Upper lobe of right lung (tissue), 1 donor: ENCODE results near the gene ECEL1. TPM values are rescaled to one million over a fixed set of nuclear protein-coding genes. Genes with fewer than 3 reads are reported as not detected.

Source experiments
- ATAC-seq: fragments of 200-7000 bp; cut with Tn5 transposase; one replicate; pipeline ENCODE4 v1.9.1; 2020; ENCODE audit warnings: mild to moderate bottlenecking, moderate library complexity
- DNase-seq: peaks from one replicate; pipeline ENCODE4 v3.0.0-alpha.2; 2020
- H3K27ac ChIP-seq: fragments of 200-600 bp; one replicate; pipeline ENCODE4 v1.8.0; 2022
- H3K27me3 ChIP-seq: fragments of 200-600 bp; one replicate; pipeline ENCODE4 v1.8.0; 2022; ENCODE audit warnings: mild to moderate bottlenecking
- H3K36me3 ChIP-seq: fragments of 200-600 bp; one replicate; pipeline ENCODE4 v1.8.0; 2022
- H3K4me1 ChIP-seq: fragments of 200-600 bp; one replicate; pipeline ENCODE4 v1.8.0; 2022
- H3K4me3 ChIP-seq: fragments of 200-600 bp; one replicate; pipeline ENCODE4 v1.8.0; 2022; ENCODE audit warnings: mild to moderate bottlenecking
- H3K9me3 ChIP-seq: fragments of 200-600 bp; one replicate; pipeline ENCODE4 v1.8.0; 2022
- intact Hi-C: fragments of 100-400 bp; cut with DNase I; formaldehyde crosslinking; loops from one replicate; pipeline ENCODE4 v1.11.0; 2022
- total RNA-seq: library from RNA; stranded (reverse); fragmentation: NEBNext Ultra II Directional; extraction: Animal tissue kit (Norgen Biotek cat#: 25700); gene quantifications from one replicate; pipeline ENCODE4 v1.2.1, GENCODE V29; 2021
- TF ChIP-seq, protein P1 (sequence below): fragments of 200-600 bp; IDR thresholded peaks from one replicate; pipeline ENCODE4 v1.8.0; 2022; ENCODE audit warnings: antibody characterized with exemption
- donor health status: DM: no; HTN: yes; CAD: no; lungs with severe emphysema.

Gene ECEL1
- total RNA-seq, 1 donor from 2014 or later = not detected

DNA sequence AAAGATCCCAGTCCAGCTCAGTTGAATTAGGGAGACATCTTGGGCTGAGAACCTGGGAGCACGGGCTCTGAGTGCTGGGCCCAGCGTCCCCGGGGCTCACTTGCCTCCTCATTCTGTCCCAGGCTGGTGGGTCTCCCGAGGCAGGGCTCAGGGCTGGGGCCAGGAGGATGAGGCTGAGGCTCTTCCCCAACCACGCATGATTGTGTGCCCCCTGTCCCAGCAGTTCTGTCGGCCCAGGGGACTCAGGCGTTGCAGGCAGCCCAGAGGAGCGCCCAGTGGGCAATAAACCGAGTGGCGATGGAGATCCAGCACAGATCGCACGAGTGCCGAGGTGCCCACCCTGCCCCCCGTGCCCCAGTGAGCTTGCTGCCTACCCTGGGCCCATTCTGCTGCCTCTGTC lies 33.5 kb upstream of the ECEL1 start:
- peaks cover 15% of the 10 kb centered on the region for H3K4me1 ChIP-seq
- no peaks in the 10 kb centered on the region for H3K9me3 ChIP-seq
- ATAC-seq = no peak
- DNase-seq = no peak
- H3K27ac ChIP-seq = no peak overlapping the region
- intact Hi-C loops = loop anchor here (10.0 kb wide), 1 partner anchor 616 kb away; no protein-coding TSS in a partner anchor
- H3K27me3 ChIP-seq = peaks cover 62% of the 10 kb centered on the region
- TF ChIP-seq, protein P1, sequence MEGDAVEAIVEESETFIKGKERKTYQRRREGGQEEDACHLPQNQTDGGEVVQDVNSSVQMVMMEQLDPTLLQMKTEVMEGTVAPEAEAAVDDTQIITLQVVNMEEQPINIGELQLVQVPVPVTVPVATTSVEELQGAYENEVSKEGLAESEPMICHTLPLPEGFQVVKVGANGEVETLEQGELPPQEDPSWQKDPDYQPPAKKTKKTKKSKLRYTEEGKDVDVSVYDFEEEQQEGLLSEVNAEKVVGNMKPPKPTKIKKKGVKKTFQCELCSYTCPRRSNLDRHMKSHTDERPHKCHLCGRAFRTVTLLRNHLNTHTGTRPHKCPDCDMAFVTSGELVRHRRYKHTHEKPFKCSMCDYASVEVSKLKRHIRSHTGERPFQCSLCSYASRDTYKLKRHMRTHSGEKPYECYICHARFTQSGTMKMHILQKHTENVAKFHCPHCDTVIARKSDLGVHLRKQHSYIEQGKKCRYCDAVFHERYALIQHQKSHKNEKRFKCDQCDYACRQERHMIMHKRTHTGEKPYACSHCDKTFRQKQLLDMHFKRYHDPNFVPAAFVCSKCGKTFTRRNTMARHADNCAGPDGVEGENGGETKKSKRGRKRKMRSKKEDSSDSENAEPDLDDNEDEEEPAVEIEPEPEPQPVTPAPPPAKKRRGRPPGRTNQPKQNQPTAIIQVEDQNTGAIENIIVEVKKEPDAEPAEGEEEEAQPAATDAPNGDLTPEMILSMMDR = no peak
- no peak overlapping the region for H3K4me3 ChIP-seq
- no peaks in the 10 kb centered on the region for H3K36me3 ChIP-seq

DNA sequence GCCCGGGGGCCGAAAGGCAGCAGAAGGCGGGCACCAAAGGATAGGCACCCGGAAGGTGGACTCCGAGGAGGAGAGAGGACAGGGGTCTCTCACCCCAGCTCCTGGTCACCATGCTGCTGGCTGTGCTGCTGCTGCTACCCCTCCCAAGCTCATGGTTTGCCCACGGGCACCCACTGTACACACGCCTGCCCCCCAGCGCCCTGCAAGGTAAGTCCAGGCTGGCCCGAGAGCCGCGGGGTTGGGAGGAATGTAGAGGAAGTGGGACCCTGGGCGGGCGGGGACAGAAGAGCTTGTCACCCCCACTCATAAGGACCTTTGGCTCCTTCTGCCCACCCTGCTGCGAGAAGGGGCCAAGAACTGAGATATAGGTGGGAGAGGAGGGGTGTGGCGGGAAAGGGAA lies 32.9 kb upstream of the ECEL1 start:
- peaks cover 58% of the 10 kb centered on the region for H3K27me3 ChIP-seq
- H3K36me3 ChIP-seq = no peaks in the 10 kb centered on the region
- TF ChIP-seq, protein P1 = no peak
- no peaks in the 10 kb centered on the region for H3K9me3 ChIP-seq
- ATAC-seq (no peak), DNase-seq (no peak)
- H3K27ac ChIP-seq = no peak overlapping the region
- peaks cover 15% of the 10 kb centered on the region for H3K4me1 ChIP-seq
- H3K4me3 ChIP-seq = no peak overlapping the region
- intact Hi-C loops = loop anchor here (10.0 kb wide), 1 partner anchor 616 kb away; no protein-coding TSS in a partner anchor

DNA sequence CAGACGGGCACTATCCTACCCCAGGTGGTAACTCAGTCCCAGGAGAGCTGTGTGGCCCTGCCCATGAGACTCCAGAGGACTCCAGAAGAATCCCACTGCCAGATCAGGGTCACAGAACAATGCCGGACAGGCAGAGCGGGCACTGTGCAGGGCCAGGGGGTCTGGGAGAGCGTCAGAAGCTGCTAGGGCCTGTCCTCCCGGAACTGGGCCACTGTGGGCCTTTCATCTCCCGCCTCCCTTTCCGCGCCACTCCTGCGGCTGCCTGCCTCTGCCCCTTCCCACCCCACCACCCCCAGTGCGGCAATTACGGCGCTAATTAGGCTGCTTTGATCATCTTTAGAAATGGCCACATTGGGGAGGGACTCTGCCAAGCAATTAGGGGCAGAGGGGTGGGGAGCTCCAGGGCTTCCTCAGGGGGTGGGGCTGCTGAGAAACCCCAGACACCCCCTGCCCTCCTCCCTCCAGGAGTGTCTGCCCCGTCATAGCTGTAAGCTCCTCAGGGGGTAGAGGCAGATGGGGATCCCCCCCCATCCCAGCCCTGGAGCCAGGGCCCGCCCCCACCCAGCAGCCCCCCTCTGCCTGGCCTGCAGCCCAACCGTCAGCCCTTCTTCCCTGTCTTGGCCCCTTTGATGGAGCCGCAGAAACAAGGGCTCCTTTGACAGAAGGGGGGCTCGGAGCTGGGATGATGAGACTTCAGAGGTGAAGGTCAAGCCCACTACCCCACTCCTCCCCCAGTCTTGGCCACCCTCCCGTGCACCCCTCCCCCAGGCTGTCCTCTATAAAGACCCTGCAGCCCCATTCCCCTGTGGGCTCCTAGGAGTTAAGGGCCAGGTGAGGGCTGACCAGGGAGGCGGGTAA lies 32.2 kb upstream of the ECEL1 start, which contains the start of gene PRSS56:
Gene PRSS56, plus strand, starts transcription at position 808 of the 858 bp plus-strand sequence. CDS start 211 bp downstream, outside the sequence.
- Histone ChIP-seq H3K9me3 (no peaks in the 10 kb centered on the region), H3K27me3 (peaks cover 51% of the 10 kb centered on the region), H3K4me3 (no peak within 1 kb of the TSS), H3K27ac (no peak within 1 kb of the TSS), H3K36me3 (no peaks in the 10 kb centered on the region), H3K4me1 (peaks cover 15% of the 10 kb centered on the region)
- TF ChIP-seq, protein P1 = no peak
- intact Hi-C loops = loop anchor here (10.0 kb wide), 1 partner anchor 615 kb away; no protein-coding TSS in a partner anchor
- ATAC-seq = no peak
- DNase-seq = no peak

DNA sequence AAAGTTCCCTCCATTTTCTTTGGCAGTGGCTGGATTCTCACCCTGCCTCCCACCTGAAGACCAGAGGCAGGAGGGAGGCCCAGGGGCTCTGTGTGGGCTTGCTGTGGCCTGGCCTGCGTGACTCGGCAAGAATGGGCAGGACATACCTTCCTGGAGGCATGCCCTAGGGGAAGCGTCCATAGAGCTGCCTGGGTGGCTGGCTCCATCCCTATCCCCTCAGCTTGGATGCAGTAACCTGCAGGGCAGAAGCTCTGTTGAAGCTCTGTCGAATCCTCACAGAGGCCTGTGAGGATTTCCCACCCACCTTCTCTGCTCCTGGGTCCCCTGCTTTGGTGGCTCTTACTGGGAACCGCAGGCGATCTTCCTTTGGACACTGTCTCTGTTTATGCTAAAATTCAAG lies 31.2 kb upstream of the ECEL1 start:
- ATAC-seq (no peak), DNase-seq (no peak)
- no peak overlapping the region for H3K4me3 ChIP-seq
- peaks cover 9% of the 10 kb centered on the region for H3K4me1 ChIP-seq
- H3K27me3 ChIP-seq = peaks cover 41% of the 10 kb centered on the region
- no peaks in the 10 kb centered on the region for H3K36me3 ChIP-seq
- no peaks in the 10 kb centered on the region for H3K9me3 ChIP-seq
- intact Hi-C loops = no loop called here
- TF ChIP-seq, protein P1 = no peak
- H3K27ac ChIP-seq = no peak overlapping the region

DNA sequence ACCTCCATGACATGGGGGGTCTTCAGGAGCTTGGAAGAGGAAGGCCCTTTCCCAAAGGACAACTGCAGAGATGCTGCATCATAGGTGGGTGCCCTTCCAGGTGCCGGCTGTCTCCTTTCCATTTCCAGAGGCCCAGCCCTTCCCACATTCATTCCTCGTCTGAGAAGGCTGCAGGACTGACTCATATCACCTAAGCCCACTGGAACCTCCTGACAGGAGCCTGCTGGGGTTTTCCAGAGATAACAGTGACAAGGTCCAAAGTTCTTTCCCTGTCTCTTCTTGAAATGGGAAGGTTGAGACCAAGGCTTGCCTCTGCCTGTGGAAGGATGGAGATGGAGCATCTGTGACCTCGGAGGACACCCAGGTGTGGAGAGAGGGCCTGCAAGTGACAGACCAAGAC lies 28.9 kb upstream of the ECEL1 start:
- no peak overlapping the region for H3K27ac ChIP-seq
- intact Hi-C loops = no loop called here
- peaks cover 18% of the 10 kb centered on the region for H3K27me3 ChIP-seq
- no peaks in the 10 kb centered on the region for H3K36me3 ChIP-seq
- H3K9me3 ChIP-seq = no peaks in the 10 kb centered on the region
- no peaks in the 10 kb centered on the region for H3K4me1 ChIP-seq
- DNase-seq (no peak), ATAC-seq (no peak)
- H3K4me3 ChIP-seq = no peak overlapping the region
- TF ChIP-seq, protein P1 = no peak
